ENCODE data around the gene IL17C.

Gene IL17C

GRCh38 chr16:88645455-88645854 is 7.1 kb downstream of the IL17C start:
- DNase-seq (ENCODE audit: low read depth) = no peak

- no peak for DNase-seq (ENCODE audit: low read depth)
Measured at GRCh38 chr16:88645941-88646340, 7.6 kb downstream of the IL17C start.

DNA sequence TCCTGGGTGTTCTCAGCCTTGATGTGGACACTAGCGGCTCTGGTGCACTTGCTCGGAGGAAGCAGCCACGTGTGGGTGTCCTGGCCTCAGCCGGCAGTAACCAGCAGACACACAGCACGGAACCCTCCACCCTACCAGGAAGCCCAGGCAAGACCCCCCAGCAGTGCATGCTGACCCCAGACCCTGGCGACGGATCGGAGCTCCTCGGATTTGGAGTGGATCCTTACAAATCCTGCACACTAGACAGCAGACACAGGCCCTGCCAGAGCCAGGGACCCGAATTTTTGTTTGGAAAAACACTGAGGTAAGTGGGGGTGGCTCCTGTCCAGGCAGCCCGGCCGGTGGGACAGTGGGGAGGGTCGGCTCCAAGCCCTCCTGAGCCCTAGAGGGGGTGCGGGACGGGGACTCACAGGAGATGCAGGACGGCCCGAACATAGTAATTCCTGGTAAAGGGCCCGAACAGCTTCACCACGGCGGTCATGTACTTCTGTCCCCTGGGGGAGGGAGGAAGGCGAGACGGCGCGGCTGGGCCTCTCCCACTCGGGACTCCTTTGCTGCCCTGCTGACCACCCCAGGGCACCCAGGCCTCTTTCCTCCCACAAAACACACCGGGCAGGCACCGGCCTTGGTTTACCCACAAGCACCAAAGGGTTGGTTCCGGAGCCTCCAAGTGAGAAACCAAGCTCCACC is 8.1 kb downstream of the IL17C start:
- no peak for DNase-seq (ENCODE audit: low read depth)

GRCh38 chr16:88647178-88648070 is 9.1 kb downstream of the IL17C start:
- no peak for DNase-seq (ENCODE audit: low read depth)

GRCh38 chr16:88649195-88649923 is 11.0 kb downstream of the IL17C start:
- DNase-seq (ENCODE audit: low read depth) = no peak

DNA sequence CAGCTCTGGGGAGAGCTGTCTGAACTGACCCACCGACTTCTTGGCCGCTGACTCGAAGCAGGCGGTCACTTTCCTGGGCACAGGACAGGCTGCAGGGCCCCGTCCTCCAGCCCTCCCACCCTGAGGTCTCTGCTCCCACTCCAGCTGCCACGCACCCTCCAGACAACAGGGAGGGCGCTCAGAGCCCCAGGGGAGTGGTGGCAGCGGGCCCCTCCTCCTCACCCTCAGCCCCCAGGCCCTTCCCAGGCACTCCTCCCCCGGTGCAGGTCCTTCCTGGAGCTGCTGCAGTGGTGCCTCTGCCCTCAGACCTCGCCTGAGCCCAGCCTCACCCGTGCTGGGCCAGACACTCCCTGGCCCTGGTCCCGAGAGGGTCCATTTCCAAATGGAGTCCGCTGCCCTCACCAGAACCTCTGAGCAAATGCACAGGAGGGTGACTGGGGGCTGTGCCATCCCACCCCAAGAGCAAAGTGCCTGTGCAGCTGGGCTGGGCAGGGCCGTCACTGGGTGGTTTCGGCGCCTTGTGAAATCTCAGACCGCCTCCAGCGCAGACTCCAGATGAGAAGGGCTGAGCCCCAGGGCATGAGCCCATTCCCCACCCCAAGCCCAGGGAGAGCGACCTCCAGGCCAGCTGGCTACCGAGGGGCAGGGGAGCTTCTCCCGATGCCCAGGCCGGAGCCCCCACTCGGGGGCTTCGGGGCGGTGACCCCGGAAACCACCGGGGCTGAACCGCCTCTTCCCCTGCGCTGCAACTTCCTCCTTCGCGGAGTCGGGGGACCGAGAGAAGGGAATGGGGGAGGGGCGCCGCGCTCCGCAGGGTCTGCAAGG is 11.8 kb downstream of the IL17C start:
- DNase-seq (ENCODE audit: low read depth) = no peak

GRCh38 chr16:88650749-88651275 is 12.4 kb downstream of the IL17C start, which contains the start of gene CYBA:
Gene CYBA (minus strand): TSS chr16:88651053. CDS start chr16:88651013, 40 bp downstream.
- DNase-seq (ENCODE audit: low read depth) = peak; percentile 77

GRCh38 chr16:88651276-88651988 is 13.1 kb downstream of the IL17C start:
- DNase-seq (ENCODE audit: low read depth) = peak; percentile 64

GRCh38 chr16:88651989-88652761 is 13.8 kb downstream of the IL17C start:
- no peak for DNase-seq (ENCODE audit: low read depth)

GRCh38 chr16:88652762-88653063 is 14.3 kb downstream of the IL17C start:
- no peak for DNase-seq (ENCODE audit: low read depth)

GRCh38 chr16:88653101-88653500 is 14.7 kb downstream of the IL17C start:
- no peak for DNase-seq (ENCODE audit: low read depth)

DNA sequence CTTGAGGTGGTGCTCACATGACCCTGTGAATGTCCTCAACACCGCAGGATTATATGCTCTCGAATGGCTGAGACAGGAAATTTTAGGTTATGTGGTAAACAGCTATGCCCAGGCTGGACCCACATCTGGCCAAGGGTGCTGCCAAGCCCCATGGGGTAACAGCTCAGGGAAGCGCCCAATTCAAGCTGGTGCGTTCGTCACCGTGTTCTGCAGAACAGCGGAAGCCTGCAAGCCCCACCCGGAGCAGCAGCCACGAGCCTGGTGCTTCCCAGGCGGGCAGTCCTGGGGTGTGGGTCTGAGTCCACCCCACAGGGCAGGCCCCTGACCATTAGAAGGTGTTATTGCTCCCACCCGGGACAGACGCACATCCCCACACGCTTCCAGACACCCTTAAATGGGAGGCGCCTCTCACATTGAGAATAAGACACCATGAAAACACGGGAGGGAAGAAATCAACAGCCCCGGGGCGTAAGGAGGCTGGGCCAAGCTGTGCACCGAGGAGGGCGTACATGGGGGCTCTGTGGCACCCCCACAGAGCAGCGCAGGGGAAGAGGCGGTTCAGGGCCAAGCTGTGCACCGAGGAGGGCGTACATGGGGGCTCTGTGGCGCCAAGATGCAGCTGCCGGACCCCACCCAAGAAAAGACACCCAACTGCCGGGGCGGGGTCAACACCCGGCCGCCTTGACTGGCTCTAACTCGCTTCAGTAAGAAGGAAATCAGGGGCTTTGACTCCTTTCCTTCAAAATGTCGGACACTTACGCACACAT is 15.4 kb downstream of the IL17C start:
- DNase-seq (ENCODE audit: low read depth) = no peak

GRCh38 chr16:88654363-88655052 is 16.1 kb downstream of the IL17C start:
- DNase-seq (ENCODE audit: low read depth) = no peak

DNA sequence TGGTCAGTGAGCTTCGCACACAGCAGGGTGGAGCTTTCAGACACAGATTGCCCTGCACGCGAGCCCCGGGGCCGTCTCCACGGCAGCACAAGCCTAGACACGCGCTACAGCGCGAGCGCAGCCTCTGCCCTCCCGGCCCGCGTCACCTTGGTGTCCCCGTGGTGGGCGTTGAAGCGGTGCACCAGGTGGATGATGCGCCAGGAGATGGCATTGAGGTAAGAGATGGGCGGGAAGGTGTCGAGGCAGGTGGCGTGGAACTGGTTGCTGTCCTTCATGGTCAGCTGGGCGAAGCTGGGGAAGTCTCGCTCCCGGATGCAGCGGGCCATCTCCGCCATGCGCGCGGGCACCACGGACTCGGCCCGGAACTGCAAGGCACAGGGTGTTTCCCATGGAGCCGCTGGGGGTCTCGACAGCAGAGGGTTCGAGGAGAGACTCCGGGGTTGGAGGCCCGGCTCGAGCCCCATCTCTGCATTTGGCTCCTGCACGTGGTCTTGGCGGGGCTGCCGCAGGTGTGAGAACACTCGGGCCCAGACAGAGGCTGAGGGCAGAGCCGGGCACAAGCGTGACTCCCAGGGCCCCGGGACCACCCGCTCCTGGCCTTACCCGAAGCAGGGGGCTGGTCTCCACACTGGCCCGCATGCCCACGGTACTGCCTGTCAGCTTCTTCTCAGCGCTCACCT is 16.8 kb downstream of the IL17C start:
- DNase-seq (ENCODE audit: low read depth) = no peak

GRCh38 chr16:88655733-88656281 is 17.4 kb downstream of the IL17C start:
- DNase-seq (ENCODE audit: low read depth) = no peak

GRCh38 chr16:88656291-88656980 is 18.1 kb downstream of the IL17C start:
- DNase-seq (ENCODE audit: low read depth) = no peak

GRCh38 chr16:88657371-88657770 is 19.0 kb downstream of the IL17C start:
- DNase-seq (ENCODE audit: low read depth) = no peak

Data from activated T-cell treated with anti-CD3 and anti-CD28 coated beads for 24 hours (primary cell).